Measurements from ENCODE around the gene KIF4B. TPM values are rescaled to one million over a fixed set of nuclear protein-coding genes. Genes with fewer than 3 reads are reported as not detected.

KIF4B gene
- total RNA-seq, 1 experiment from 2014 or later = 0.07 TPM

GRCh38 chr5:155049569-155050383, 36.2 kb downstream of the KIF4B start:
- in situ Hi-C loops (cut with HindIII; ENCODE audit: low sequenced_read_pairs) = no loop called here
- no peak for DNase-seq (ENCODE audit: low spot score)

GRCh38 chr5:155050384-155051019, 36.9 kb downstream of the KIF4B start:
- DNase-seq (ENCODE audit: low spot score) = no peak
- in situ Hi-C loops (cut with HindIII; ENCODE audit: low sequenced_read_pairs) = no loop called here

GRCh38 chr5:155052532-155052931, 39.0 kb downstream of the KIF4B start:
- in situ Hi-C loops (cut with HindIII; ENCODE audit: low sequenced_read_pairs) = no loop called here
- DNase-seq (ENCODE audit: low spot score) = no peak

- DNase-seq (ENCODE audit: low spot score) = no peak
- in situ Hi-C loops (cut with HindIII; ENCODE audit: low sequenced_read_pairs) = no loop called here
Observed at GRCh38 chr5:155053501-155053900, 39.9 kb downstream of the KIF4B start.

GRCh38 chr5:155056644-155057269, 43.2 kb downstream of the KIF4B start:
- in situ Hi-C loops (cut with HindIII; ENCODE audit: low sequenced_read_pairs) = no loop called here

DNA sequence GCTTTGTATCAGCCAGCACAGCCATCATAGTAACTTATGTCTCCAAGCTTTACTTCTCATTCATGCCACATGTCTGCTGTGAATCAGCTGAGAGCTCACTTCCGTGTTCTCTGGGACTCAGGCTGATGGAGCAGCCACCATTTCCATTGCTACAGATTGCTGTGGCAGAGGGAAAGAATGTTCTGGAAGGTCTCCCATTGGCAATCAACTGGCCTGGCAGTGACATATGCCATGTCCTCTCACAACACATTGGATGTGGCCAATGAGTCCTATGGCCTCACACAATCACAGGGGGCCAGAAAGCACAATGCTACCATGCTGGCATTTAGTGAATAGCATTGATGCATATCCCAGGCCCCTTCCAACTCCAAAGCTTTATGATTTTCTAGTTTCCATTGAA, 44.1 kb downstream of the KIF4B start:
- in situ Hi-C loops (cut with HindIII; ENCODE audit: low sequenced_read_pairs) = no loop called here
- no peak for DNase-seq (ENCODE audit: low spot score)

More at GRCh38 chr5:155056644-155057269, 43.2 kb downstream of the KIF4B start:
- DNase-seq (ENCODE audit: low spot score) = no peak

- in situ Hi-C loops (cut with HindIII; ENCODE audit: low sequenced_read_pairs) = no loop called here
- no peak for DNase-seq (ENCODE audit: low spot score)
Observed at GRCh38 chr5:155064580-155064979, 51.0 kb downstream of the KIF4B start.

DNA sequence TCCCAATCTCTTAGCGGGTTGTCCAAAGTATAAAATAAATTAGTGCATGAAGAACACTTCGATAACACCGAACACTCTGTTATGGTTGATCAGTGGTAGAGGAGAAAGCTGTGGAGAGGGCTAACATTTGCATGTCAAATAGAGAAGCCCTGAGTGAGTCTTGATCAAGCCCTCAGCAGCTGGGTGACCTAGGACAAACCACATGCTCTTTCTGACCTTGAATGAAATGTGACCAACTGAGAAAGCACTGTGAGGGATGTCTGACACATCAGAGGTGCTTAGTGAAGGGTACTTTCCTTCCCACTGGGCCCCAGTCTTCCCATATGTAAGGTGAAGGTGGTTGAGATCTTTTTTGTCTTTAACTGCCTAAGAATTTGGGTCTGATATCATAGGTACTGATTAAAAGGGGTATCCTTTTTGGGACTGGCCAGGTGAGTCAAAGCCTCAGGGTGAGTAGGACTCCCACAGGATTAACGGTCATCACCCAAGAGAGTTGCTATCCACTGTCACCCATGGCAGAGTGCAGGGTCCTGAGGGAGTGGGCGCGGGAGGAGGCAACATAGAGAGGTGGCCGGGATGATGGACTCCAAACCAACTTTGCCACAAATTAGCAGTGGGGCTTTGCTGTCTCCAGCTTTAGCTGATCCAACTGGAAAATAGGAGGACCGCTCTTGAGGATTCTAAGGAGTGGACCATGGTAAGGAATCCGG, 53.5 kb downstream of the KIF4B start:
- no peak for DNase-seq (ENCODE audit: low spot score)
- in situ Hi-C loops (cut with HindIII; ENCODE audit: low sequenced_read_pairs) = no loop called here

Other genes starting within 250 kb of the KIF4B start
- gene FAXDC2, start 163.2 kb upstream of the KIF4B start, total RNA-seq (2014; rRNA removed; shearing (Covaris generic)) = 7.9 and 10.3 TPM in 2 replicates
- gene CNOT8, start 155.1 kb upstream of the KIF4B start, total RNA-seq (2014; rRNA removed; shearing (Covaris generic)) = 63.0 and 69.6 TPM in 2 replicates
- 30.5 and 45.0 TPM in 2 replicates for gene GEMIN5, start 75.5 kb upstream of the KIF4B start, total RNA-seq (2014; rRNA removed; shearing (Covaris generic))
- gene MRPL22, start 72.7 kb upstream of the KIF4B start, total RNA-seq (2014; rRNA removed; shearing (Covaris generic)) = 43.9 and 46.4 TPM in 2 replicates

Data from G401 (cell line).